ENCODE data around the gene MAN2B2. TPM values are rescaled to one million over a fixed set of nuclear protein-coding genes. Genes with fewer than 3 reads are reported as not detected.

MAN2B2 gene
- total RNA-seq, 2 donors from 2014 or later: 30.7 to 31.1 TPM

DNA sequence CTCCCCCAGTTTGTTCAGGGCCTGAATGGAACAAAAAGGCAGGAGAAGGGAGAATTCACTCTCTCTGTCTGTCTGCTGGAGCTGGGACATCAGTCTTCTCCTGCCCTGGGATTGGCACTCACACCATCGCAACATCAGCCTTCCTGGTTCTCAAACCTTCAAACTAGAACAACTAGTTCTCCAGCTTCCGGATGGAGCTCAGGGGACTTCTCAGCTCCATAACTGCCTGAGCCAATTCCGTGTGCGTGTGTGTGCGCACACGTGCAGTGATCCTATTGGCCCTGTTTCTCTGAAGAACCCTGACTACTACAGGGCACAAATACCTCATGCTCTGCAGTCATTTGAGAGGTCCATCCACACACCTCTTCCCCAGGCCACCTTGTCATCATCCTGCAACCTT is 18.7 kb upstream of the MAN2B2 start:
- H3K4me1 ChIP-seq: no peaks in the 10 kb centered on the region
- TF ChIP-seq, protein P1, sequence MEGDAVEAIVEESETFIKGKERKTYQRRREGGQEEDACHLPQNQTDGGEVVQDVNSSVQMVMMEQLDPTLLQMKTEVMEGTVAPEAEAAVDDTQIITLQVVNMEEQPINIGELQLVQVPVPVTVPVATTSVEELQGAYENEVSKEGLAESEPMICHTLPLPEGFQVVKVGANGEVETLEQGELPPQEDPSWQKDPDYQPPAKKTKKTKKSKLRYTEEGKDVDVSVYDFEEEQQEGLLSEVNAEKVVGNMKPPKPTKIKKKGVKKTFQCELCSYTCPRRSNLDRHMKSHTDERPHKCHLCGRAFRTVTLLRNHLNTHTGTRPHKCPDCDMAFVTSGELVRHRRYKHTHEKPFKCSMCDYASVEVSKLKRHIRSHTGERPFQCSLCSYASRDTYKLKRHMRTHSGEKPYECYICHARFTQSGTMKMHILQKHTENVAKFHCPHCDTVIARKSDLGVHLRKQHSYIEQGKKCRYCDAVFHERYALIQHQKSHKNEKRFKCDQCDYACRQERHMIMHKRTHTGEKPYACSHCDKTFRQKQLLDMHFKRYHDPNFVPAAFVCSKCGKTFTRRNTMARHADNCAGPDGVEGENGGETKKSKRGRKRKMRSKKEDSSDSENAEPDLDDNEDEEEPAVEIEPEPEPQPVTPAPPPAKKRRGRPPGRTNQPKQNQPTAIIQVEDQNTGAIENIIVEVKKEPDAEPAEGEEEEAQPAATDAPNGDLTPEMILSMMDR (IDR thresholded peaks at IDR 0.05): no peak
- intact Hi-C loops (cut with DNase I): no loop called here
- no peaks in the 10 kb centered on the region for H3K36me3 ChIP-seq
- no peaks in the 10 kb centered on the region for H3K9me3 ChIP-seq
- no peak overlapping the region for H3K9ac ChIP-seq (ENCODE audit: low read depth in 2 of 2, low read length in 2 of 2)
- H3K27me3 ChIP-seq: peaks cover 3% of the 10 kb centered on the region
- no peak overlapping the region for H3K27ac ChIP-seq
- no peak for DNase-seq
- no peak overlapping the region for H3K4me3 ChIP-seq

DNA sequence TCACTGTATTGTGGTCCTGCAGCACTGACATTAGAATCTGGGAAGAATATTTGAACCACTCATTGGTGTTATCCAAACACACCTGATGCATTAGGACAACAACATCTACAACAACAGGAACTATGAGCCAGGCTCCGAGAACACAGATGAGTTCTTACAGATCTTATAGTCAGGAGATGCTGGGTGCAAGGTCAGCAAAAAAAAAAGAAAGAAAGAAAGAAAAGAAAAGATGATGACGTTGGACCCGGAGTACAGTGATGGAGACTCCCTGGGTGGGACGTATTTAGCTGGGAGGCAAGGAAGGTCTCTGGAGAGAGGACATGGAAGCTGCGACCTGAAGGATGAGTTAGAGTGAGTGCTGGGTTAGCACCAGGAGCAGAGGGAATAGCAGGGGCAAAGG is 17.8 kb upstream of the MAN2B2 start:
- peaks cover 12% of the 10 kb centered on the region for H3K27me3 ChIP-seq
- TF ChIP-seq, protein P1 (IDR thresholded peaks at IDR 0.05): no peak
- no peak overlapping the region for H3K9ac ChIP-seq (ENCODE audit: low read depth in 2 of 2, low read length in 2 of 2)

DNA sequence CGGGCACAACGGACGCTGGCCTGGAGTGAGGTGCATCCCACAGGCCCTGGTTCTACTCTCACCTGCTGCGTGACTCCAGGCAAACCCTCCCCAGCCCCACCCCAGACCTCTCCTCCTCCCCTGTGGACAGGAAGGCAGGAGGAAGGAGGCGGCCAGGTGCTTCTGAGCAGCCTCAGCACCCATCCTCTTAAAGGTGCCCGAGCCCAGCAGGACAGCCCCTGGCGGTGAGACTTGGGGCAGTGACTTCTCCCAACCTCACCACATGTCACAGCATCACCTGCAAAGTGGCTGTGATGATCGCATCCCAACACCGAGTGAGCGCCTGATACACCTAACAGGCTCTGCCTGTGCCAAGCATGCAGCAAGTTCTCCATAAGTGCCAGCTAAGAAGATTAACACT is 17.1 kb upstream of the MAN2B2 start:
- no peaks in the 10 kb centered on the region for H3K36me3 ChIP-seq
- no peak overlapping the region for H3K27ac ChIP-seq
- H3K27me3 ChIP-seq: peaks cover 18% of the 10 kb centered on the region
- H3K4me3 ChIP-seq: no peak overlapping the region
- H3K9ac ChIP-seq (ENCODE audit: low read depth in 2 of 2, low read length in 2 of 2): no peak overlapping the region
- DNase-seq: no peak
- no peaks in the 10 kb centered on the region for H3K4me1 ChIP-seq
- no peaks in the 10 kb centered on the region for H3K9me3 ChIP-seq
- TF ChIP-seq, protein P1 (IDR thresholded peaks at IDR 0.05): no peak
- intact Hi-C loops (cut with DNase I): no loop called here

More for the DNA sequence above, 17.8 kb upstream of the MAN2B2 start:
- Histone ChIP-seq H3K4me1 (no peaks in the 10 kb centered on the region), H3K27ac (no peak overlapping the region), H3K36me3 (no peaks in the 10 kb centered on the region), H3K4me3 (no peak overlapping the region), H3K9me3 (no peaks in the 10 kb centered on the region)
- intact Hi-C loops (cut with DNase I): no loop called here
- DNase-seq: no peak

- H3K4me1 ChIP-seq: no peaks in the 10 kb centered on the region
- no peak overlapping the region for H3K9ac ChIP-seq (ENCODE audit: low read depth in 2 of 2, low read length in 2 of 2)
- intact Hi-C loops (cut with DNase I): no loop called here
- H3K27ac ChIP-seq: no peak overlapping the region
- no peak for DNase-seq
- peaks cover 37% of the 10 kb centered on the region for H3K27me3 ChIP-seq
- TF ChIP-seq, protein P1 (IDR thresholded peaks at IDR 0.05): no peak
- no peak overlapping the region for H3K4me3 ChIP-seq
- no peaks in the 10 kb centered on the region for H3K9me3 ChIP-seq
- no peaks in the 10 kb centered on the region for H3K36me3 ChIP-seq
Observed at GRCh38 chr4:6560416-6561172, 14.4 kb upstream of the MAN2B2 start.

DNA sequence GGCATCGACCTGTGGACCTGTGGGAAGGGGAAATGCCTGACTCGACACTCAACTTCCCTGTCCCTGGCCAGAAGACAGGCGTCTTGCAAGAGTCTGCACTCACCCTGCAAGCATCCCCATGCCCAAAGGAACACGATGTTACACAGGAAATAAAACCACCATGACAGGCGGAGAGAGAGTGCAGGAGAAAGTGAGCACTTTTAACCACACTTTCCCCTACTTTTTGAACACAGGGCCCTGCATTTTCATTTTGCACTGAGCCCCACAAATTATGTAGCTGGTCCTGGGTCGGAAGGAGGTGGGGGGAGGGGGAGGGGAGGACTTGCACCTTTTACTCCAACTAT is 13.8 kb upstream of the MAN2B2 start:
- intact Hi-C loops (cut with DNase I): no loop called here
- no peaks in the 10 kb centered on the region for H3K4me1 ChIP-seq
- no peaks in the 10 kb centered on the region for H3K9me3 ChIP-seq
- H3K4me3 ChIP-seq: no peak overlapping the region
- no peak overlapping the region for H3K9ac ChIP-seq (ENCODE audit: low read depth in 2 of 2, low read length in 2 of 2)
- TF ChIP-seq, protein P1 (IDR thresholded peaks at IDR 0.05): no peak
- peaks cover 37% of the 10 kb centered on the region for H3K27me3 ChIP-seq
- DNase-seq: no peak
- H3K27ac ChIP-seq: no peak overlapping the region
- no peaks in the 10 kb centered on the region for H3K36me3 ChIP-seq
